Keratinocyte (primary cell): ENCODE data around the gene FGF22. TPM values are rescaled to one million over a fixed set of nuclear protein-coding genes. Genes with fewer than 3 reads are reported as not detected.

Experiments used
- DNase-seq: peaks from one replicate; pipeline ENCODE4 v3.0.0-alpha.2; 2011; ENCODE audit warnings: low read depth, missing footprints, low spot score
- FAIRE-seq: peaks from 2 replicates; lab custom pipeline; 2011; peaks lifted over from hg19 to GRCh38; lab: Jason Lieb, UNC
- H2AFZ ChIP-seq: 2 replicates; pipeline ENCODE4 v1.6.0; 2012; ENCODE audit warnings: low read length, control low read depth, inconsistent platforms; ENCODE audit not compliant: control insufficient read depth
- H3K27ac ChIP-seq: 2 replicates; pipeline ENCODE4 v1.5.1; 2011; ENCODE audit warnings: low read length; ENCODE audit not compliant: control insufficient read depth, insufficient read depth
- H3K27me3 ChIP-seq: 3 replicates; pipeline ENCODE4 v1.6.0; 2011; ENCODE audit warnings: low read length; ENCODE audit not compliant: control insufficient read depth, insufficient read depth; ENCODE audit errors: extremely low read depth
- H3K36me3 ChIP-seq, 2 experiments: 2 replicates in 1 of 2; 3 replicates in 1 of 2; pipeline ENCODE4 v1.5.1; 2011; ENCODE audit warnings: low read length in 2 of 2, mild to moderate bottlenecking in 1 of 2; ENCODE audit not compliant: control insufficient read depth in 2 of 2, insufficient read depth in 2 of 2; ENCODE audit errors: extremely low read depth in 1 of 2
- H3K4me1 ChIP-seq: 3 replicates; pipeline ENCODE4 v1.5.1; 2011; ENCODE audit warnings: low read length; ENCODE audit not compliant: control insufficient read depth, insufficient read depth; ENCODE audit errors: extremely low read depth
- H3K4me2 ChIP-seq: 3 replicates; pipeline ENCODE4 v1.6.0; 2011; ENCODE audit warnings: low read depth, low read length; ENCODE audit not compliant: control insufficient read depth, insufficient read depth; ENCODE audit errors: extremely low read depth
- H3K4me3 ChIP-seq, 3 experiments: fragments of 200-600 bp in 1 of 3; sonication (generic) in 1 of 3; 2 replicates in 2 of 3; 3 replicates in 1 of 3; pipeline ENCODE4 v1.5.1; 2011 to 2016; ENCODE audit warnings: low read length in 3 of 3, mild to moderate bottlenecking in 3 of 3, control low read depth in 2 of 3, inconsistent platforms in 1 of 3, low read depth in 1 of 3, mixed read lengths in 1 of 3, mixed run types in 1 of 3, moderate library complexity in 1 of 3; ENCODE audit not compliant: control insufficient read depth in 2 of 3, insufficient read depth in 2 of 3; ENCODE audit errors: extremely low read depth in 1 of 3
- H3K79me2 ChIP-seq: 2 replicates; pipeline ENCODE4 v1.6.0; 2012; ENCODE audit warnings: low read length; ENCODE audit not compliant: control insufficient read depth, insufficient read depth
- H3K9ac ChIP-seq: 3 replicates; pipeline ENCODE4 v1.6.0; 2011; ENCODE audit warnings: low read length; ENCODE audit not compliant: control insufficient read depth, insufficient read depth; ENCODE audit errors: extremely low read depth
- H3K9me1 ChIP-seq: 3 replicates; pipeline ENCODE4 v1.6.0; 2011; ENCODE audit warnings: low read length; ENCODE audit not compliant: control insufficient read depth, insufficient read depth; ENCODE audit errors: extremely low read depth
- H3K9me3 ChIP-seq: 2 replicates; pipeline ENCODE4 v1.5.1; 2012; ENCODE audit warnings: low read depth, low read length; ENCODE audit not compliant: control insufficient read depth
- H4K20me1 ChIP-seq: 3 replicates; pipeline ENCODE4 v1.6.0; 2011; ENCODE audit warnings: low read length; ENCODE audit not compliant: control insufficient read depth, insufficient read depth; ENCODE audit errors: extremely low read depth
- CTCF ChIP-seq, 3 experiments: IDR thresholded peaks in 1 of 3; conservative IDR thresholded peaks in 1 of 3; optimal IDR thresholded peaks in 1 of 3; 2 replicates in 2 of 3; 3 replicates in 1 of 3; pipeline versions ENCODE3 to v1.5.1; 2011; ENCODE audit warnings: low read length in 3 of 3, mild to moderate bottlenecking in 3 of 3, moderate library complexity in 2 of 3, control low read depth in 1 of 3, inconsistent platforms in 1 of 3; ENCODE audit not compliant: insufficient read depth in 2 of 3; ENCODE audit errors: extremely low read depth in 1 of 3
- EZH2 ChIP-seq: IDR thresholded peaks from one replicate; pipeline ENCODE4 v1.6.1; 2012; ENCODE audit warnings: inconsistent platforms, mild to moderate bottlenecking, low read length, moderate library complexity
- dilution Hi-C: fragments of 300-500 bp; cut with MboI; formaldehyde crosslinking; loops from one replicate; pipeline ENCODE4 v1.7.0; 2020; ENCODE audit warnings: low sequenced_read_pairs; ENCODE audit not compliant: extremely low pct_ligation_motif_present
- polyA plus RNA-seq, 5 experiments: library from polyadenylated mRNA; depleted of rRNA in 3 of 5; stranded (reverse) in 3 of 5; stranded (forward) in 1 of 5; unstranded in 1 of 5; fragments of >200 nt; gene quantifications; 1 replicate in 1 of 5; 2 replicates in 3 of 5; 3 replicates in 1 of 5; pipeline versions ENCODE4 v1.2.1 to v1.2.3, GENCODE V29; 2011 to 2012; ENCODE audit warnings: missing spikeins in 2 of 5, low read depth in 1 of 5, low replicate concordance in 1 of 5

FGF22 gene
- polyA plus RNA-seq, 1 donor (not counting 4 experiments of a cell fraction or from before 2014, with no cell fraction given): not detected

- no peaks in the 10 kb centered on the region for H3K79me2 ChIP-seq
- no peak overlapping the region for H3K27ac ChIP-seq
- H3K4me1 ChIP-seq: peaks cover 3% of the 10 kb centered on the region
- H3K9ac ChIP-seq: no peak overlapping the region
- peaks cover 5% of the 10 kb centered on the region for H4K20me1 ChIP-seq
- no peak overlapping the region for H3K4me3 ChIP-seq
- no peak overlapping the region for H3K4me2 ChIP-seq
- FAIRE-seq (no peak), DNase-seq (no peak)
- H3K27me3 ChIP-seq: no peaks in the 10 kb centered on the region
- peaks cover 10 to 15% of the 10 kb centered on the region in 2 experiments for H3K36me3 ChIP-seq
- dilution Hi-C loops: no loop called here
- H3K9me3 ChIP-seq: no peaks in the 10 kb centered on the region
- H3K9me1 ChIP-seq: no peaks in the 10 kb centered on the region
- H2AFZ ChIP-seq: no peak overlapping the region
- TF ChIP-seq CTCF (optimal IDR thresholded peaks at IDR 0.05 in 1 of 3, IDR thresholded peaks at IDR 0.05 in 1 of 3, conservative IDR thresholded peaks at IDR 0.05 in 1 of 3; ENCODE audit: extremely low read depth in 1 of 3, insufficient read depth in 2 of 3, low read length in 3 of 3) (no peak), EZH2 (no peak)
These were observed 22.7 kb upstream of the FGF22 start for GRCh38 chr19:616747-617526.

- no peak overlapping the region for H3K4me2 ChIP-seq
- TF ChIP-seq CTCF (optimal IDR thresholded peaks at IDR 0.05 in 1 of 3, IDR thresholded peaks at IDR 0.05 in 1 of 3, conservative IDR thresholded peaks at IDR 0.05 in 1 of 3; ENCODE audit: extremely low read depth in 1 of 3, insufficient read depth in 2 of 3, low read length in 3 of 3): no peak
- DNase-seq: no peak
- dilution Hi-C loops: no loop called here
- no peak overlapping the region for H3K27ac ChIP-seq
- no peak for FAIRE-seq
- H3K79me2 ChIP-seq: no peaks in the 10 kb centered on the region
- H3K27me3 ChIP-seq: no peaks in the 10 kb centered on the region
- H3K9me3 ChIP-seq: no peaks in the 10 kb centered on the region
- no peak overlapping the region for H3K9ac ChIP-seq
- no peaks in the 10 kb centered on the region for H3K9me1 ChIP-seq
- H4K20me1 ChIP-seq: peaks cover 5% of the 10 kb centered on the region
- no peaks in the 10 kb centered on the region for H3K4me1 ChIP-seq
- no peak overlapping the region for H2AFZ ChIP-seq
- H3K36me3 ChIP-seq: peaks cover 10 to 17% of the 10 kb centered on the region in 2 experiments
- H3K4me3 ChIP-seq: no peak overlapping the region
These were observed 22.0 kb upstream of the FGF22 start for GRCh38 chr19:617551-618246.
